ENCODE data around the gene WFIKKN2. TPM values are rescaled to one million over a fixed set of nuclear protein-coding genes. Genes with fewer than 3 reads are reported as not detected.

Gene WFIKKN2
- total and polyA plus RNA-seq, 2 experiments from 2014 or later = not detected

DNA sequence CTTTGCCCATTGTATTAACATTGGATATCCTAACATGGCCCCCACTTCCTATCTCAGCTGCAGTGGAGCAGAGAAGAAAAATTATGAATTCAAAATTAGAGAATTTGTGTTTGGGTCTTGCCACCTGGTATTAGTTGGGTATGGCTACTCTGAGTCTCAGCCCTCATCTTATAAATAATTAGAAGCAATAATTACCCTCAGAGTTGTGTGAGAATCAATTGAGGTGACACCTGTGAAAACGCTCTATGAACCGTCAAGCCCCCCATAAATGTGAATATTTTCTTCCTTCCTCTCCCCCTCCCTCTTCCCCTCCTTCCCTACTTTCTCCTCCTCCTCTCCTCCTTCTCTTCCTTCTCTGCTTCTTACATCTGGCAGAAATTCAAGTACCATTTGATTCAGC is 39.7 kb downstream of the WFIKKN2 start:
- DNase-seq (ENCODE audit: low spot score) = no peak
- Mint-ChIP-seq H3K27me3 (ENCODE audit: insufficient read depth, low read depth, poor library complexity) (no peaks in the 10 kb centered on the region), H3K4me3 (no peak overlapping the region), H3K4me1 (no peaks in the 10 kb centered on the region), H3K36me3 (ENCODE audit: low read depth) (no peaks in the 10 kb centered on the region; the same call in 2 of the 3 replicates), H3K27ac (no peak overlapping the region), H3K9me3 (peaks cover 2% of the 10 kb centered on the region; the same call in 2 of the 3 replicates)
- no peaks in the 10 kb centered on the region for H3K27me3 ChIP-seq (ENCODE audit: insufficient read depth)
- H3K9me2 ChIP-seq (ENCODE audit: insufficient read depth) = no peaks in the 10 kb centered on the region
- H3K4me3 ChIP-seq = no peak overlapping the region
- no peak overlapping the region for H2AFZ ChIP-seq
- H3K79me2 ChIP-seq (replicated peaks; ENCODE audit: insufficient read depth) = no peaks in the 10 kb centered on the region
- no peaks in the 10 kb centered on the region for H3K4me1 ChIP-seq (ENCODE audit: insufficient read depth)
- TF ChIP-seq, protein P1, sequence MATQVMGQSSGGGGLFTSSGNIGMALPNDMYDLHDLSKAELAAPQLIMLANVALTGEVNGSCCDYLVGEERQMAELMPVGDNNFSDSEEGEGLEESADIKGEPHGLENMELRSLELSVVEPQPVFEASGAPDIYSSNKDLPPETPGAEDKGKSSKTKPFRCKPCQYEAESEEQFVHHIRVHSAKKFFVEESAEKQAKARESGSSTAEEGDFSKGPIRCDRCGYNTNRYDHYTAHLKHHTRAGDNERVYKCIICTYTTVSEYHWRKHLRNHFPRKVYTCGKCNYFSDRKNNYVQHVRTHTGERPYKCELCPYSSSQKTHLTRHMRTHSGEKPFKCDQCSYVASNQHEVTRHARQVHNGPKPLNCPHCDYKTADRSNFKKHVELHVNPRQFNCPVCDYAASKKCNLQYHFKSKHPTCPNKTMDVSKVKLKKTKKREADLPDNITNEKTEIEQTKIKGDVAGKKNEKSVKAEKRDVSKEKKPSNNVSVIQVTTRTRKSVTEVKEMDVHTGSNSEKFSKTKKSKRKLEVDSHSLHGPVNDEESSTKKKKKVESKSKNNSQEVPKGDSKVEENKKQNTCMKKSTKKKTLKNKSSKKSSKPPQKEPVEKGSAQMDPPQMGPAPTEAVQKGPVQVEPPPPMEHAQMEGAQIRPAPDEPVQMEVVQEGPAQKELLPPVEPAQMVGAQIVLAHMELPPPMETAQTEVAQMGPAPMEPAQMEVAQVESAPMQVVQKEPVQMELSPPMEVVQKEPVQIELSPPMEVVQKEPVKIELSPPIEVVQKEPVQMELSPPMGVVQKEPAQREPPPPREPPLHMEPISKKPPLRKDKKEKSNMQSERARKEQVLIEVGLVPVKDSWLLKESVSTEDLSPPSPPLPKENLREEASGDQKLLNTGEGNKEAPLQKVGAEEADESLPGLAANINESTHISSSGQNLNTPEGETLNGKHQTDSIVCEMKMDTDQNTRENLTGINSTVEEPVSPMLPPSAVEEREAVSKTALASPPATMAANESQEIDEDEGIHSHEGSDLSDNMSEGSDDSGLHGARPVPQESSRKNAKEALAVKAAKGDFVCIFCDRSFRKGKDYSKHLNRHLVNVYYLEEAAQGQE (IDR thresholded peaks at IDR 0.05; ENCODE audit: unreplicated experiment) = no peak
- TF ChIP-seq CREB1 (CRISPR knock-in tag; IDR thresholded peaks at IDR 0.05; ENCODE audit: low read depth) (no peak), STAT1 (IDR thresholded peaks at IDR 0.05; ENCODE audit: unreplicated experiment) (no peak), CTCF (conservative IDR thresholded peaks at IDR 0.05; ENCODE audit: low read depth in 2 of 2) (no peak), POLR2AphosphoS5 (IDR thresholded peaks at IDR 0.05; ENCODE audit: low read depth) (no peak), EZH2 (IDR thresholded peaks at IDR 0.05; ENCODE audit: low read depth, unreplicated experiment) (no peak), ZNF114 (CRISPR knock-in tag; IDR thresholded peaks at IDR 0.05) (no peak), NANOG (IDR thresholded peaks at IDR 0.05; ENCODE audit: borderline replicate concordance) (no peak), EZH2phosphoT487 (IDR thresholded peaks at IDR 0.05; ENCODE audit: unreplicated experiment) (no peak), JUNB (IDR thresholded peaks at IDR 0.05; ENCODE audit: unreplicated experiment) (no peak)
- TF ChIP-seq, protein P2, sequence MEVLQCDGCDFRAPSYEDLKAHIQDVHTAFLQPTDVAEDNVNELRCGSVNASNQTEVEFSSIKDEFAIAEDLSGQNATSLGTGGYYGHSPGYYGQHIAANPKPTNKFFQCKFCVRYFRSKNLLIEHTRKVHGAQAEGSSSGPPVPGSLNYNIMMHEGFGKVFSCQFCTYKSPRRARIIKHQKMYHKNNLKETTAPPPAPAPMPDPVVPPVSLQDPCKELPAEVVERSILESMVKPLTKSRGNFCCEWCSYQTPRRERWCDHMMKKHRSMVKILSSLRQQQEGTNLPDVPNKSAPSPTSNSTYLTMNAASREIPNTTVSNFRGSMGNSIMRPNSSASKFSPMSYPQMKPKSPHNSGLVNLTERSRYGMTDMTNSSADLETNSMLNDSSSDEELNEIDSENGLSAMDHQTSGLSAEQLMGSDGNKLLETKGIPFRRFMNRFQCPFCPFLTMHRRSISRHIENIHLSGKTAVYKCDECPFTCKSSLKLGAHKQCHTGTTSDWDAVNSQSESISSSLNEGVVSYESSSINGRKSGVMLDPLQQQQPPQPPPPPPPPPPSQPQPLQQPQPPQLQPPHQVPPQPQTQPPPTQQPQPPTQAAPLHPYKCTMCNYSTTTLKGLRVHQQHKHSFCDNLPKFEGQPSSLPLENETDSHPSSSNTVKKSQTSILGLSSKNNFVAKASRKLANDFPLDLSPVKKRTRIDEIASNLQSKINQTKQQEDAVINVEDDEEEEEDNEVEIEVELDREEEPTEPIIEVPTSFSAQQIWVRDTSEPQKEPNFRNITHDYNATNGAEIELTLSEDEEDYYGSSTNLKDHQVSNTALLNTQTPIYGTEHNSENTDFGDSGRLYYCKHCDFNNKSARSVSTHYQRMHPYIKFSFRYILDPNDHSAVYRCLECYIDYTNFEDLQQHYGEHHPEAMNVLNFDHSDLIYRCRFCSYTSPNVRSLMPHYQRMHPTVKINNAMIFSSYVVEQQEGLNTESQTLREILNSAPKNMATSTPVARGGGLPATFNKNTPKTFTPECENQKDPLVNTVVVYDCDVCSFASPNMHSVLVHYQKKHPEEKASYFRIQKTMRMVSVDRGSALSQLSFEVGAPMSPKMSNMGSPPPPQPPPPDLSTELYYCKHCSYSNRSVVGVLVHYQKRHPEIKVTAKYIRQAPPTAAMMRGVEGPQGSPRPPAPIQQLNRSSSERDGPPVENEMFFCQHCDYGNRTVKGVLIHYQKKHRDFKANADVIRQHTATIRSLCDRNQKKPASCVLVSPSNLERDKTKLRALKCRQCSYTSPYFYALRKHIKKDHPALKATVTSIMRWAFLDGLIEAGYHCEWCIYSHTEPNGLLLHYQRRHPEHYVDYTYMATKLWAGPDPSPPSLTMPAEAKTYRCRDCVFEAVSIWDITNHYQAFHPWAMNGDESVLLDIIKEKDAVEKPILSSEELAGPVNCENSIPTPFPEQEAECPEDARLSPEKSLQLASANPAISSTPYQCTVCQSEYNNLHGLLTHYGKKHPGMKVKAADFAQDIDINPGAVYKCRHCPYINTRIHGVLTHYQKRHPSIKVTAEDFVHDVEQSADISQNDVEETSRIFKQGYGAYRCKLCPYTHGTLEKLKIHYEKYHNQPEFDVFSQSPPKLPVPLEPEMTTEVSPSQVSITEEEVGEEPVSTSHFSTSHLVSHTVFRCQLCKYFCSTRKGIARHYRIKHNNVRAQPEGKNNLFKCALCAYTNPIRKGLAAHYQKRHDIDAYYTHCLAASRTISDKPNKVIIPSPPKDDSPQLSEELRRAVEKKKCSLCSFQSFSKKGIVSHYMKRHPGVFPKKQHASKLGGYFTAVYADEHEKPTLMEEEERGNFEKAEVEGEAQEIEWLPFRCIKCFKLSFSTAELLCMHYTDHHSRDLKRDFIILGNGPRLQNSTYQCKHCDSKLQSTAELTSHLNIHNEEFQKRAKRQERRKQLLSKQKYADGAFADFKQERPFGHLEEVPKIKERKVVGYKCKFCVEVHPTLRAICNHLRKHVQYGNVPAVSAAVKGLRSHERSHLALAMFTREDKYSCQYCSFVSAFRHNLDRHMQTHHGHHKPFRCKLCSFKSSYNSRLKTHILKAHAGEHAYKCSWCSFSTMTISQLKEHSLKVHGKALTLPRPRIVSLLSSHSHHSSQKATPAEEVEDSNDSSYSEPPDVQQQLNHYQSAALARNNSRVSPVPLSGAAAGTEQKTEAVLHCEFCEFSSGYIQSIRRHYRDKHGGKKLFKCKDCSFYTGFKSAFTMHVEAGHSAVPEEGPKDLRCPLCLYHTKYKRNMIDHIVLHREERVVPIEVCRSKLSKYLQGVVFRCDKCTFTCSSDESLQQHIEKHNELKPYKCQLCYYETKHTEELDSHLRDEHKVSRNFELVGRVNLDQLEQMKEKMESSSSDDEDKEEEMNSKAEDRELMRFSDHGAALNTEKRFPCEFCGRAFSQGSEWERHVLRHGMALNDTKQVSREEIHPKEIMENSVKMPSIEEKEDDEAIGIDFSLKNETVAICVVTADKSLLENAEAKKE (CRISPR knock-in tag; IDR thresholded peaks at IDR 0.05) = no peak
- TF ChIP-seq, protein P3, sequence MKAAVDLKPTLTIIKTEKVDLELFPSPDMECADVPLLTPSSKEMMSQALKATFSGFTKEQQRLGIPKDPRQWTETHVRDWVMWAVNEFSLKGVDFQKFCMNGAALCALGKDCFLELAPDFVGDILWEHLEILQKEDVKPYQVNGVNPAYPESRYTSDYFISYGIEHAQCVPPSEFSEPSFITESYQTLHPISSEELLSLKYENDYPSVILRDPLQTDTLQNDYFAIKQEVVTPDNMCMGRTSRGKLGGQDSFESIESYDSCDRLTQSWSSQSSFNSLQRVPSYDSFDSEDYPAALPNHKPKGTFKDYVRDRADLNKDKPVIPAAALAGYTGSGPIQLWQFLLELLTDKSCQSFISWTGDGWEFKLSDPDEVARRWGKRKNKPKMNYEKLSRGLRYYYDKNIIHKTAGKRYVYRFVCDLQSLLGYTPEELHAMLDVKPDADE (IDR thresholded peaks at IDR 0.05) = no peak
- ATAC-seq = no peak
- H4K20me1 ChIP-seq (replicated peaks; ENCODE audit: insufficient read depth) = no peaks in the 10 kb centered on the region
- no peaks in the 10 kb centered on the region for H3K36me3 ChIP-seq (ENCODE audit: insufficient read depth)
- no peaks in the 10 kb centered on the region for H3F3A ChIP-seq (replicated peaks; ENCODE audit: low read depth)
- H3K27ac ChIP-seq (ENCODE audit: low read depth) = no peak overlapping the region
- no peak overlapping the region for H3K4me2 ChIP-seq

Measured in GM23338 (cell line).